GDM1 (cell line): Measurements from ENCODE around the gene SPINT2.
"Not testable (repeated sequence)": the region's sequence is repeated elsewhere in the genome, so short reads cannot be mapped to it uniquely, and the experiment has no call there.

ENCODE experiments used
- DNase-seq: peaks from one replicate; lab custom pipeline; 2025; lab: John Stamatoyannopoulos, UW

The SPINT2 gene

DNA sequence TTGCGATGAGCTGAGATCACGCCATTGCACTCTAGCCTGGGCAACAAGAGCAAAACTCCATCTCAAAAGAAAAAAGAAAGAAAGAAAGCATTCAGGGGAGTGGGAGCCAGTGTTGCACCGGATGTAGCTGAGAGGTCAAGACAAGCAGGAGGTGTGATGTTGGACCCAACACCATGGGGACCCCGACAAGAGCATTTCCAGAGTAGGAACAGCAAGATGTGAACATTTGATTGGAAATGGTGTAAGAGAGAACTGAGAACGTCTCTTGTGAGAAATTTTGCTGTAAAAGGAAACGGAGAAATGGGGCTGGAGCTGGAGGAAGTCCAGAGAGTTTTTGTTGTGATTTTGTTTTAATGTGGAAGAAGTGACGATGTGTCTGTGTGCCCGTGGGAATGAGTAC, 24.6 kb upstream of the SPINT2 start:
- DNase-seq: no peak

DNA sequence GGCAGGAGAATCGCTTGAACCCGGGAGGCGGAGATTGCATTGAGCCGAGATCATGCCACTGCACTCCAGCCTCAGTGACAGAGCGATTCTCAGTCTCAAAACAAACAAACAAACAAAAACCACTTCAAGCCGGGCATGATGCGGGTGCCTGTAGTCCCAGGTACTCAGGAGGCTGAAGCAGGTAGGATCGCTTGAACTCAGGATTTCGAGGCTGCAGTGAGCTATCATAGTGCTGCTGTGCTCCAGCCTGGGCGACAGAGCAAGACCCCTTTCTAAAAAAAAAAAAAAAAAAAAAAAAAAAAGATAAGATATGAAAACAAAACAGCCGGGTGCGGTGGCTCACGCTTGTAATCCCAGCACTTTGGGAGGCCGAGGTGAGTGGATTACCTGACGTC, 21.1 kb upstream of the SPINT2 start:
- DNase-seq: no peak

DNA sequence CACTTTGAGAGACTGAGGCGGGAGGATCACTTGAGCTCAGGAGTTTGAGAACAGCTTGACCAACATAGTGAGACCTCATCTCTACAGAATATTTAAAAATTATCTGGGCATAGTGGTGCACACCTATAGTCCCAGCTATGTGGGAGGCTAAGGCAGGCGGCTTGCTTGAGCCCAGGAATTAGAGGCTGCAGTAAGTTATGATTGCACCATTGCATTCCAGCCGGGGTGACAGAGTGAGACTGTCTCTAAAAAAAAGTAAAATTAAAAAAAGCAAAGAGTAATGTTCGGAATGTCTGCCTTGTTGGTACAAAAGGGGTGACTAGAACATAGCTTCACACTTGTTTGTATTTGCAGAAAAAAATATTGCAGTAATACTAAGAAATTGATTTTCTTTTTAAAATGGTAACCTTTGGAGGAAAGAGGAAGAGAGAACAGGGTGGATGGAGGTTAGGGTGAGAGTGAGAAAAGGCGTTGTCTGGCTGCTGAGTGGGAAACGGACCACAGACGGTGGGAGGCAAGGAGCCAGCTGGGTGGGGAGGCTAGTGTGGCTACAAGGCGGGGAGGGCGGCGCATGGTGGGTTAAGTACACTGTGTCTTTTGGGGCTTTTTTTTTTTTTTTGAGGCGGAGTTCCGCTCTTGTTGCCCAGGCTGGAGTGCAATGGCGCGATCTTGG, 18.4 kb upstream of the SPINT2 start:
- no peak for DNase-seq

GRCh38 chr19:38247126-38247525, 17.2 kb upstream of the SPINT2 start:
- no peak for DNase-seq

DNA sequence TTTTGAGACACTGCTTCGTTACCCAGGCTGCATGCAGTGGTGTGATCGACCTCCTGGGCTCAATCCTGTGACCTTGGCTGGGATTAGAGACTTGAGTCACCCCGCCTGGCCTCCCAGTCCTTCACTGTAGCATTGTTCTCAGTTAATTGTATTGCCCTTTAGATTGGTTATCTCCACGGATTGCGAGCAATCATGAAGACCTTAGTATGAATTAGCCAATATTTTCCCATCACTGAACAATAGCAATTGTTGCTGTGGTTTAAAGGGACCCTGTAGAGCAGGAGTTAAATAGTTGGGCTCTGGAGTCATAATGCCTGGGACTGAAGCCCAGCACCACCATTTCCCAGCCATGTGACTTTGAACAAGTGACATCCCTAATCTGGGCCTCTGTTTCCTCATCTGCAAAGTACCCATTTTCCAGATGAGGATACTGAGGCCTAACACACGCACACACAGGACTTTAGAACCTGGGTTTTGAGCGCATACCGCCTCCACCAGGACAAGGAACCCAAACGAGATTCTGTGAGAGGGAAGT, 16.6 kb upstream of the SPINT2 start:
- no peak for DNase-seq

DNA sequence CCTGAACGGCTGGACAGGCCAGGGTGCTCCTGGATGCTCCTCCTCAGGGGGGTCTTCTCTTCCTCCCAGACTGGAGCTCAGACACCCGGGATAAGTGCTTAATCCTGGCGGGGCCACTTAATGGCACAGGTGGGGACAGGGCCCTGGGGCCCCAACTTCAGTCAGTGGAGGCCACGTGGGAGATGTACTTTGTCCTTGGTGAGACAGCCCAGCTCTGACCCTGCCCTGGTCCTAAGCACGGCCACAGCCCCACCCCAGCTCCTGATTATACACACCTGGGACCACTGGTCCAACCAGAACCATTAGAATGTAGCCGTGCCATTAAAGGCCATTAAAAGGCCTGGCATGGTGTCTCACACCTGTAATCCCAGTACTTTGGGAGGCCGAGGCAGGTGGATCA, 16.0 kb upstream of the SPINT2 start:
- DNase-seq: no peak

GRCh38 chr19:38250428-38250820, 13.9 kb upstream of the SPINT2 start:
- DNase-seq: no peak

DNA sequence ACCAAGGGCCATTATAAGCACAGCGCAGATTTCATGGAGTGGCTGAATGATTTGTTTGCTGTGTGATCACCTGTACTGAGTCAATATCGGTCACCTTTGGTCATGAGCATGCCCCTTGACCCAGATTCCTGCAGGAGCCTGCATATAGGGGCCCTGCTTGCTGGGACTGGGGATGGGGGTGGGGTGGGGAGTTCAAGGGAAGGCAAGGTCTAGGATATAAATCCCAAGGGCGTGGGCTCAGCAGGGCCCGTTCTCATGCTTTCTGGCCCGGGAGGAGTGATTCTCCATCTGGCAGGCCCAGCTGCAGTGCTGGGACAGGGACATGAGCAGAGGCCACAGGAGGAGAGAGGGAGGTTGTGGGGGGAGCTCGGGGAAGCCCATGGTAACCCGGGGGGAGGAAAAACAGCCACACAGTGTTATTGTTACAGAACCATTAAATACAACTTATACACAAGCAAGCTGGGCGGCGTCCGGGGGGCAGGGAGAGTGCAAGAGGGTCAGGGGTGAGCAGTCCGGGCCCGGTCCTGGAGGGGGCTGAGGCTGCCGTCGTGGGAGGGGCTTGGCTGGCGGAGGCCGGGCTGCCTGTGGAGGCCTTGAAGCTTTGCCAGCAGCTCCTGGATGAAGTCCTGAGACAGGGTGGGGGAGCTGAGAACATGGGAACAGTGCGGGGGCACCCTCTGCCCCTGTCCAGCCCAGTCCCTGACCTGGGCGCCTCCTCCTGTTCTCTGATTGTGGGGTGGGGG, 13.4 kb upstream of the SPINT2 start:
- no peak for DNase-seq

DNA sequence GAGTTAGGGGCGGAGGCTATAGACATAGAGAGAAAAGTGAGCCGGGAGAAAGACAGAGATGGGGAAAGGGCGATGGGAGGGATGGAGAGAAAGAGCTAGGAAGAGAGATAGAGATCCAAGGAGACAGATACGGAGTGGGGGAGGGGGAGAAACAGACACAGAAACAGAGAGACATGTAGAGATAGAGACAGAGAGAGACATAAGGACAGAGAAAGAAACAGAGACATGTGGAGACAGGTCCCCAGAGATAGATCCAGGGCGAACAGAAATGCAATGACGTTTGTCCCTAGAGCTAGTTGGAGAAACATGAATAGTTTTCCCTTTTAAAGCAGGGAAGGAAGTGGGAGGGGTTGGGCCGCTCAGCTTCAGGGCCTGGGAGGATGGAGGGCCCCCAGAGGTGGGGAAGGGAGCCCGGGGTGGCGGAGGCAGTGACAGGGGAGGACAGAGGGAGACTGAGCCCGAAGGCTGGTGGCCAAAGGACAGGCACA, 12.8 kb upstream of the SPINT2 start:
- DNase-seq: peak; percentile 9

- no peak for DNase-seq
Measured at GRCh38 chr19:38252385-38252784, 12.0 kb upstream of the SPINT2 start.

GRCh38 chr19:38252941-38253691, 11.3 kb upstream of the SPINT2 start:
- DNase-seq: no peak

- DNase-seq: no peak
Measured at GRCh38 chr19:38253788-38254187, 10.6 kb upstream of the SPINT2 start.

DNA sequence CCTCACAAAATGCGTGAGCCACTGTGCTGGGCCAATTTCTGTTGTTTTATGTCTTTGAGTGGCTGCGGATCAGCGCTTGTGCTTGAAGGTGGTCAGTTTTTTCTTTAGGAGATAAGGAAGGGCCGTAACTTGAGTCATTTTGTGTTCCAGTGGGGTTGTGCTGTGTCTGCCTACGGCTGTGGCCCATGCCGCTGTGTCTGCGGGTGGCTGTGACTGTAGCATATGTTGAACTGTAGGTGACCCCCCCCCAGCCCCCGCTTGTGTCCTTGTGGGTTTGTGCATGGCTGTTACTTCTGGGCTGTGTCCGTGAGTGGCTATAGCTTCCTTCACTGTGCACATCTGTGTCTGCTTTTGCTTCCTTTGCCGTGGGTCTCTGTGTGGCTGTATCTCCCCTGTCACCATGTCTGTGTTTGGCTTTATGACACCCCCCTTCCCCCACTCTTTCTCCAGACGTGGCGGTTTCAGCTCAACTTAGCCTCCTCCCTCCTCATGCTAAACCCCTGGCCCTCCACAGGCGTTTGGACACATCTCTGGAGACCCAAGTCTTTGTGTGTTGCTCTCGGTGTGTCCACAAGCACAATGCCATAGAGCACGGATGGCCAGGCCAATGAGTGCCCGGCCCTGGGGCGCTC, 8.9 kb upstream of the SPINT2 start:
- peak; percentile 58 for DNase-seq

DNA sequence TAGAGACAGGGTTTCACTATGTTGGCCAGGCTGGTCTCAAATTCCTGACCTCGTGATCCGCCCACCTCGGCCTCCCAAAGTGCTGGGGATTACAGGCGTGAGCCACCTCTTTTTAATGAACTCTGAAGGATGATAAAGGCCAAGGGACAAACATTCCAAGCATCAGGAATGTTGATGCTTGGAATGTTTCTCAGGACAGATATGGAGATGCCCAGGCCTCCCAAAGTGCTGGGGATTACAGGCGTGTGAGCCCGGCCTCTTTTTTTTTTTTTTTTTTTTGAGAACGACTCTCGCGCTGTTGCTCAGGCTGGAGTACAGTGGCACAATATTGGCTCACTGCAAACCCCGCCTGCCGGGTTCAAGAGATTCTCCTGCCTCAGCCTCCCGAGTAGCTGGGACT, 2.4 kb upstream of the SPINT2 start:
- DNase-seq: not testable (repeated sequence)

- no peak for DNase-seq
Measured at GRCh38 chr19:38262585-38263268, 1.6 kb upstream of the SPINT2 start.

DNA sequence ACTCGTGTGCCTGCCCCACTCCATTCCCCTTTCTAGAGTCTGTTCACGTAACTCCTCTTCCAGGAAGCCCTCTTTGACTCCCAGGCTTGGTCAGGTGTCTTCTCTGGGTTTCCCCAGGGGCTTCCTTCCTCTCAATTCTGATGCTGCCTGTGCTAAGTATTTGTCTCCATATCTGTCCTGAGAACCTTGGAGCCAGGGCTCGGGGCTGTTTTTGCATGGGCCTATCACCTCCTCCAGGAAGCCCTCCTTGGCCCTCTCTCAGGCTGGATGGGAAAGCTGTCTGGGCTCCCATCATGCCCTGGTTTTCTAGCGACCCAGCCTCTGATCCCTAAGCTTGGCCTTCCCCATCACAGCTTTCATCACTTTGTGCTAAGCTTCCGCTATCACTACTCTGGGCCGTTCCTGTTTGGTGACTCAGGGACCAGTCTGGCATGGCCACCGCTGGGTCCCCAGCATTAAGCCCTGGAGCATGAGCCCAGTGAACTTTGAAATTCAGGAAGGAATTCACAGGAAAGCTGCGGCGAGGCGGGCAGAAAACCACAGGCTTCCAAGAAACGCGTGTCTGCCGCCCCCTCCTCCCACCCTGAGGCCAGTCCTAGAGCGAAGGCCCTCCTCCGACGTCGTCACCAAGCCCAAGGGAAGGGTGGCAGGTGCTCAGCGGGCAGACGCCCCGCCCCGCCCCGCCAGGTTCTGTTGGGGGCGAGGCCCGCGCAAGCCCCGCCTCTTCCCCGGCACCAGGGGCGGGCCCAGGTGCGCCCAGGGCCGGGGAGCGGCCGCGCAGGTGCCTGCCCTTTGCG, 486 bp upstream of the SPINT2 start:
- peak; percentile 72 for DNase-seq

DNA sequence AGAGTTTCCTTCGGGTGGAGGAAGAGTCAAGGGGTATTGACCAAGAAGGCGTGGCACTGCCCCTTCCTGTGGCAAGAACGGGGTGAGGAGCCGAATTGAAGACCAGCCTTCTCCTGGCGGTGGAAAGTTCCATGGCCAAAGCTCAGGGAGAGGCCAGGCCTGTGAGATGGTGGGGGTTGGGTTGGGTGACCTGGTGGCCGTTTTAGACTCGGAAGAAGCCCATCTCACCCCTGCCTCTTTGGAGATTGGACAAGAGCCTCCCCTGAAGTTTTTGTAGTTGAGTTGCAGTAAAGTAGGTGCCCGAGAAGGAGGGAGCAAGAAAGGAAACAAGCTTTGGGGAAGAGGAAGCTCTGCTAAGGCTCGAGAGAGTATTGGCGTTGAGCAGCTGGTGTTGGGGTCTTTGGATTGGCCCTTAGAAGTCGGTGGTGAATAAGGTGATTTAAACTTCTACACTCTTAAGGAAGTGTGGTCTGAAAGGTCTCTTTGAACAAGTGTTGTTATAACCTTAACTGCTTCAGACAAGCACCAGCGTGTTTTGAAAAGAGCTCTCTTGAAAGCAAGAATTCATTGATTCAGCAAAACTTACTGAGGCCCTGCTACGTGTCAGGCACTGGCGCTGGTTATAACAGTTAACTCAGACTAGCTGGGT, 964 bp downstream of the SPINT2 start:
- peak; percentile 57 for DNase-seq

DNA sequence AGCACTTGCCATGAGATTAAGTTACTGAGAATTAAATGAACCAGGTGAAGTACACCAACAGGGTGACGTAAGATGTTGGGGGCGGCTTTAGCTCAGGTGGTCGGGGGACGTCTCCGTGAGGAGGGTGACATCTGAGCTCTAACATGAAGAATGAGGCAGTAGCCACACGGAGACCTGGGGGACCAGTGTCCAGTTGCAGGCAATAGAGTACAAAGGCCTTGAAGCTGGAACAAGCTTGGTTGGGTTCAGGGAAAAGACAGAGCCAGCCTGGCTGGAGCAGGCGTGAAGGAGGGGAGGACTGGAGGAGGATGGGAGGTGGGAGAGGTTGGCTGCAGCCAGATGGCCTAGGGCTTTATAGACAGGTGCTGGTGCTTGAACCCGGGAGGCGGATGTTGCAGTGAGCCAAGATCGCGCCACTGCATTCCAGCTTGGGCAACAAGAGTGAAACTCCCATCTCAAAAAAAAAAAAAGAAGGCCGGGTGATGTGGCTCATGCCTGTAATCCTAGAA, 1.6 kb downstream of the SPINT2 start:
- no peak for DNase-seq

DNA sequence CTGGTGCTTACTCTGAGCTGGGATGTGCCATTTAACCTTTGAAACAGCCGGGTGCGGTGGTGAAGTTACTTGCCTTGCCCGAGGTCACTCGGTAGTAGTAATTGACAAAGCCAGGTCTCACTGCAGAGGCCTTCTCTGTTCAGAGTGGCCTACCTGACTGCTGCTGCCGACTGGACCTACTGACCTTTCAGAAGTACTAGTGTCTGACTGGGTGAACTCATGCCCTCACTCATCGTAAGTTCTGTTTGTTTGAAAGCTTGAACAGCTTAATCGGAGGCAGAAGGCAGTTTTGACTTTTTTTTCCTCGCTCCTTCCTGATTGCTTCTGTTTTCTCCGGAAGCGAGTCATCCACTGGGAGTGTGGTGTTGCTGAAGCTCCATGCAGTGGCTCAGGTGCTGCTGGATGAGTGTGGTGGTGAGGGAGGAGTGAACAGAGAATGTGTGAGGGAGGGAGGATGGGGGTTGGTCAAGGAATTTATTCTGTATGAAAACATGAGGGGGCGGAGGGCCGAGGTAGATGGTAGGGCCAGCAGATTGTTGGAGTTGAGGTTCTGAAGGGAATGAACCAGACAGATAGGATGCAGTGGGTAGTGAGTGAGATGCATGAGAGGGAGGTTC, 2.7 kb downstream of the SPINT2 start:
- no peak for DNase-seq
